ENCODE data around the gene PHF2.

Gene PHF2

GRCh38 chr9:93587284-93587650 lies 10.9 kb downstream of the PHF2 start:
- DNase-seq (ENCODE audit: low read depth): no peak

GRCh38 chr9:93587651-93588347 lies 11.4 kb downstream of the PHF2 start:
- DNase-seq (ENCODE audit: low read depth): no peak

DNA sequence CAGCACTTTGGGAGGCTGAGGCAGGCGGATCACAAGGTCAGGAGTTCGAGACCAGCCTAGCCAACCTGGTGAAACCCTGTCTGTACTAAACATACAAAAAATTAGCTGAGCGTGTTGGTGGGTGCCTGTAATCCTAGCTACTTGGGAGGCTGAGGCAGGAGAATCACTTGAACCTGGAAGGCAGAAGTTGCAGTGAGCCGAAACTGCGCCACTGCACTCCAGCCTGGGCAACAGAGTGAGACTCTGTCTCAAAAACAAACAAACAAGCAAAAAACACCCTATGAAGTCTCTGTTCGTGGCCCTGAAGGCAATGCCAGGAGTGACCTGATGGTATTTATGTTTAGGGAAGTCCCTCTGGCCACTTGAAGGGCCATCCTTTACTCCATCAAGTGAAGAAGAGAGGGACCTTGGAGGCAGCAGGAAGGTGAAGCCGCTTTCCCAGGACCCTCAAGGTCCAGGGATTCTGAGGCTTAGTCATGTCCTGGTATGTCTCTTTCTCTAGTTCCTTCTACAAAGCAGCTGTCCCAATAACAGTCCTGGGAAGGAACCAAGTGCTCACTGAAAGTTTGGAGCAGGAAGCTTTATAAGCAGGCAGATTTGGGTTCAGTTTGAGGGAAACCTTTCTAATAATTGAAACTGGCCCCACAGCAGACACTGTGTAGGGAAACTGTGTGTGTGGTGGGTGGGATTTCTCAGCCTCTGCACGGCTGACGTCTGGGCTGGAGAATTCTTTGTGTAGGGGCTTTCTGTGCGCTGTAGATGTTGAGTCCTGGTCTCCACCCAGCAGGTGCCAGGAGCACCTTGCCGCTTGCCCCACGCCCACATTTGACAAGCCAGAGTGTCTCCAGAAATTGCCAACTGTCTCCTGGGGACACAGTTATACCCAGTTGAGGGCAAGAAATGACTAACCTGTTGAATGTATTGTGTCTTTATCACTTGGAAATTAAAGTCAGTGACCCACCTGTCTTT lies 12.5 kb downstream of the PHF2 start:
- DNase-seq (ENCODE audit: low read depth): no peak

GRCh38 chr9:93589688-93590087 lies 13.3 kb downstream of the PHF2 start:
- no peak for DNase-seq (ENCODE audit: low read depth)

DNA sequence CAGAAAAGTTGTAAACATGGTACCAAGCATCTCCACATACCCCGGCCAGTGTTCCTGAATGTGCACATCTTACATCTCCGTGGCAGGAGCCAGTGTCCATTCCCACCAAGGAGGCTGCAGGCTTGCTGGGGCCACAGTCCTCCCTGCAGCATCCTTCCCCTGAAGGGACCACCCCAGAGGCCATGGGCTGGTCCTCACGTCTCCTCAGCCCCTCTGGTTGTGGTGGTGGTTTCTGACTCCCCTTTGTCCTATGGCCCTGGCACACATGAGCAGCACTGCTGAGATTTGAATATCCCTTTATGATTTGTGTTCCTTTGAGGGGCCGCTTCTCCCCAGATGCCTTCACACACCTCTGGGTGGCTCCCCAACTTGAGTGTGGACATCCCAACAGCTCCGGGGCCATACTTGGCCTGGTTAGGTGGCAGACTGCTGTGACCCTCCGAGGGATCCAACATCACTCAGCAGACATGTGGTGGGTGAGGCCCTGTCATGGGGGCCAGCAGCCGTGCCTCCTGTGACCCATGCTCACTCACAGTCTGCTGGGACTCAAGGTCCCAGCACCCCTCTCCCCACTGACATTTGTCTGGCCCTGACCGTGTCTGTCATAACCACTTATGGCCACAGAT lies 14.3 kb downstream of the PHF2 start:
- DNase-seq (ENCODE audit: low read depth): no peak

DNA sequence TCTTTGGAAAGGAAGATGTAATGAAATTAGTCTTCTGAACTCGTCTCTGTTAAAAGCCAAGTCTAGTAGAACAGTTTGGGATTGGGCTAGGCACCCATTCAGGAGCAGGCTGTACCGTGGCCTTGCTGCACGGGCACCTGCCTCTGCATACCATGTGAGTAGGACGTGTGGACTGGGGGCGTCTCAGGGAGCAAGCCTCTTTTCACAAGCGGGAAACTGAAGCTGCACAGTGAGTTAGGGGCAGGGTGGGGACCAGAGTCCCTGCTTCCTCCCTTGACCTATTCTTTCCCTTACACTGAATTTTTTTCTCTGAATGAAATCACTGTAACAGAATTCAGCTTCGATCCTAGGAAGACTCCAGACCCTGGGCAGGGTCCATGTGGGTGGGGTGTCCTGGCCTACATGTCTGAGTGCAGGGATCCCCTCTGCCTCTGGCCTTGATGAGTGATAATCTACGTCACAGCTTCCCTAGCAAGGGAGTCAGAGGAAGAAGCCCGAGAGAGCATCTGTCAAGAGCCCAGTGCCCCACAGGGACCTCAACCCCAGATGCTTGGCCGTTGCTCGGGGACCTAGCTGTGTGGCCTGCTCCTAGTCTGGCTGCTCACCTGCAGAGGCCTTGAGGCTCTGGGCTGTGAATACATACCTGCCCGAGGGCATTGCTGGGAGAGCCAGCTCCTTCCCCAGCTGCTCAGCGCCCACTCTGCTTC lies 15.1 kb downstream of the PHF2 start:
- DNase-seq (ENCODE audit: low read depth): no peak

DNA sequence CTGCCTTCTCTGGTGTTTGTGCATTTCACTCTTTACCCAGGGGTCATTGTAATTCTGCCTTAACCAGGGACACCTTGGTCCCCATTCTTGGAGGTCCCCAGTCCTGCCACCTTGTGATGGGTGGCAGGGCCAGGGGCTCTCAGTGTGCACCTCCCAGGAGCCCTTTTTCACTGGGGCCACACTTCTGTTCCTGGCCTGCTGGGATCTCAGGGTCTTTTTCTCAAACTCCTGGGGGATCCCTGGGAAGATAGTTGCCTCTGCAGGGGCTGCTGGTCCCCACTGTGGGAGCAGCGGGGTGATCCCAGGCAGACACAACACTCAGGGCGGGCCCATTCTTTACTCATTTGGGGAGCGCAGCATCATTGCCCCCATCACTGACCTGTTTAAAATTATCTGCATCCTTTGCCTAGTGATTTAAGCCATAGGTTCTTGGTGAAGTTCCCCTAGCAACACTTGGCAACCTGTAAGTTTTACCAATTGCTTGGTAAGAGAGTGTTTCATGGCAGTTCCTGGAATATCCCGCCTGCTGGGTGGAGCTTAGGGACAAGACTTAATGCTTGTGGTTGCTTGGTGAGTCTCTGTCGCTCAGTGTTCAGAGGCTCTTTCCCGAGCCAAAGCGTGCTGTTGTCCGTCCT lies 15.7 kb downstream of the PHF2 start:
- no peak for DNase-seq (ENCODE audit: low read depth)

- no peak for DNase-seq (ENCODE audit: low read depth)
Observed at GRCh38 chr9:93592643-93593021, 16.2 kb downstream of the PHF2 start.

GRCh38 chr9:93593144-93593658 lies 16.8 kb downstream of the PHF2 start:
- no peak for DNase-seq (ENCODE audit: low read depth)

DNA sequence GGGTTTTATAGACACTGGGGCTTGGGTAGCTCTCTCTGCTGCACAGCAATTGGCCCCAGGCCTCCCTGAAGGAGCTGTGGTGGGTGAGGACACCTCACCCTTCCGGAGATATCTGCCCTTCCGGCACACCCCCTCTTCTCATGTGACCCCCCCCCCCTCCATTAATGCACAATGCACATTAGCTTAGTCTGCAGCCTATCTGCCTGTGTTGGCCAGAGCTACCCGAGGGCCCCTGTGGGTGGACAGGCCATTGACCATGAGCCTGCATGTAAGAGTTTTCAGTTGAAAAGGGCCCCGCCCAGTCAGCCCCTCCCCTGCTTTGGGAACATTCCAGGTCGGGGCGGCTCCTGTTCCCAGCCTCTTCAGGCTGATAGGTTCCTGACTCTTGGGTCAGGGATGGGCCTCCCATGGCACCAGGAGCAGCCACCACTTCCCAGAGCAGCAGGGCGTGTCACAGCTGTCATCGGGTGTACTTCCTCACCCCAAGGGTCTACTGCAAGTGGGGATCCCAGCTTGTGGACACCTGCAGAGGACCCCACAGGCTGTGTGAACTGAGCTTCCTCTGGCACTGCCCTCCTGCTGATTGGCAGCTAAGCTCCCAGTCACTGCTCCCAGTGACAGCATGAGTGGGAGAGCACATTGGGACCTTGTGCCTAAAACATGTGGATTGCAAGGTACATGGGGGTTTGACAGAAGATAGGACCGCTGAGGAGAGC lies 17.8 kb downstream of the PHF2 start:
- no peak for DNase-seq (ENCODE audit: low read depth)

DNA sequence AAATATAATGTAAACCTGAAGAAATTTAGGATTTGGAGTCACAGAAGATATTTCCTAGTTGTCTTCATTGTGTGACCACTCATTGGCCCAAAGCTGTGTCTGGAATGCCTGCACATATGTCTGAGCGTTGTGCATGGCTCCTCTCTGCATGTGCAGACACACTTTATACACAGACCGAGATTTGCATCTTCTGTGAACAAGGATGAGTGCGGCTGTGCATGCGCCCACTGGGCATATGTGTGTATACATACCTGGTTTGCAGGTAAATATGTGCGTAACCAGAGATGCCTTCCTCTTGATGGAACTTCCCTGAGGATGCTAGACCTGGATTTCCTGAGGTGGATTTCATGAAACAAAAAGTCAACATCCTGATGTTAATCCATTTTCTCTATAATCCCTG lies 19.1 kb downstream of the PHF2 start:
- DNase-seq (ENCODE audit: low read depth): no peak

DNA sequence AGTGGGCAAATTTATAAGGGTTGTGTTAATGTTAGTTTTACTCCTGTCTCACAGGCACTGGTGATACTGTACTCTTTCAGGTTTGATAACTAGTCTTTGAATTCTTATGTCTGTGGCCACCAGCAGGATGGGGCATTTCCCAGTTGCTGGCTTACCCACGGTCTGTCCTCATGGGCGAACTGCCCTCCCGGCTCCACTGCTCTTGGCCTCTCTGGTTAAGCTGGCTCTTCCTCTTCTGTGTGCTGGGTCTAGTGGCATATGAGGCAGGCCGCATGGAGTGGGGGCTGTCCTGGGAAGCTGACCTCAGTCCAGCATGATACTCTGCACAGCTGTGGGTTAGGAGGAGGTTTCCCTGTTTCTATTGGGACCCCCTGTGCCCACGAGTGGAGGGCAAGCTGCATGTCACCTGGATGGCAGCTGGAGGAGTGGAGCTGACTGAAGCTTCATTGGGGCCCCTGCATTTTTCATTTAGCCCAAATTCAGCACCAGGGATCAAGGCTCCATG lies 19.5 kb downstream of the PHF2 start:
- no peak for DNase-seq (ENCODE audit: low read depth)

DNA sequence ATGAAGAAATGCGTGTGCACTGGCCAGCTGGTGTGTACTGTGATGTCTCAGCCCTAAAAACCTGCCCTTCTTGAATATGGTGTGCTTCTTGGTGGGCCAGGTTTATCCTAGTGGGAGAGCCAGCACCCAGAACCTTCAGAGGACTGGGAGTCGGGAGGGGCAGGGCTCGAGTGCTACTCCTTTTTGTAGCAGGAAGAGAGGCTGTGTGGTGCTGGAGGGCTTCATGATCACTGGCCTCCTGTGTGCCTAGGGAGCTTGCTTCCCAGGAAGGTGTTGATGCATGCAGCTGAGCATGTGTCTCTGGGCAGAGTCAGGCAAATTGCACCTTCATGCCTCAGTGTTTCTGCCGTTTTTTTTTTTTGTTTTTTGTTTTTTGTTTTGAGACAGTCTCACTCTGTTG lies 20.0 kb downstream of the PHF2 start:
- DNase-seq (ENCODE audit: low read depth): no peak

- DNase-seq (ENCODE audit: low read depth): no peak
Observed at GRCh38 chr9:93597142-93597706, 20.8 kb downstream of the PHF2 start.

- no peak for DNase-seq (ENCODE audit: low read depth)
Observed at GRCh38 chr9:93597871-93598646, 21.7 kb downstream of the PHF2 start.

DNA sequence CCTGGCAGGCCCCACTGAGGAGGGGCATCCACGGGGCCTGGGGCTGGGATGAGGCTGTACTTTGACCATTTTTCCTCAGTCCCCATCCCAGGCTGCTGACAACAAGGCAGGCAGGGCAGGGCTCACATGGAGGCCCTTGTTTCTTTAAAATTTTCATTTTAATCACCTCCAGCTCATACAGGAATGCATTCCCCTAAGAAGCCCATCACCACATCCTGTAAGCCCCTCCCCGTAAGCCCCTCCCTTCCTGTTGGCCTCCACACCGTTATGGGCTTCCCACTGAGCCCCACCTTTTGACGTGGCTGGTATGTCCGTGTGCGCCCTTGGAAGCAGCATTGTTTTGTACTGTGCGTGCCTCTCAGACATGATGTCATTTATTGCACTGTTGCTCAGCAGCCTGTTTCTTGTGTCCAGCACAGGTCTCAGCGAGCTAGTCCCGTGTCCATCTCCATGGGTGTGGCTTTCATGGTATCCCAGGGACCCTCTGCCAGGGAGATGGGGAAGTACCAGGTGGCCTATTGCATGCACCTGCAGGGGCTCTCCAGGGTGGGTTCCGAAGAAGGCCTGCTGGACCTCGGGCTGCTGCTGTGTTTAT lies 22.4 kb downstream of the PHF2 start:
- no peak for DNase-seq (ENCODE audit: low read depth)

- DNase-seq (ENCODE audit: low read depth): no peak
Observed at GRCh38 chr9:93599571-93600403, 23.4 kb downstream of the PHF2 start.

DNA sequence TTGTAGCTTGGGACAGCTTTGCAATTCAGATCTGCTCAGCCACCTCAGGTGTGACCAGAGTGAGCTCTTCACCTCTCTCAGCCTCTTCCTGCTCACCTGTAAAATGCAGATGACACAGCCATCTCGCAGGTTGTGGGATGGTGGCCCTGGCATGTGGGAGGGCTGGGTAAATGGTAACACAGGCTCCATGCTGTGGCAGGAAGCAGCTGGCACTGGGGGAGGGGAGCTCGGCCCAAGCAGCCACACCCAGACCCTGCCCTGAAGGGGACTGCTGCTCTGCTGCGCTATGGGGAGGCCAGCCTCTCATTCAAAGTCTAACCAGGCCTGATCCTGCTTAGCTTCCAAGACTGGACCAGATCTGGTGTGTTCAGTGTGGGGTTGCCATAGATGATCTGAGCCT lies 24.1 kb downstream of the PHF2 start:
- no peak for DNase-seq (ENCODE audit: low read depth)
